IPS-NIHi7 (cell line): ENCODE data around the gene BOLA2B.

Experiments used
- DNase-seq: peaks from one replicate; pipeline ENCODE4 v3.0.0; 2012; ENCODE audit warnings: mixed read lengths; ENCODE audit errors: extremely low spot score

Gene BOLA2B

GRCh38 chr16:30143347-30143702 is 50.1 kb downstream of the BOLA2B start:
- no peak for DNase-seq
